ENCODE data around the gene TREX2.

Gene TREX2

DNA sequence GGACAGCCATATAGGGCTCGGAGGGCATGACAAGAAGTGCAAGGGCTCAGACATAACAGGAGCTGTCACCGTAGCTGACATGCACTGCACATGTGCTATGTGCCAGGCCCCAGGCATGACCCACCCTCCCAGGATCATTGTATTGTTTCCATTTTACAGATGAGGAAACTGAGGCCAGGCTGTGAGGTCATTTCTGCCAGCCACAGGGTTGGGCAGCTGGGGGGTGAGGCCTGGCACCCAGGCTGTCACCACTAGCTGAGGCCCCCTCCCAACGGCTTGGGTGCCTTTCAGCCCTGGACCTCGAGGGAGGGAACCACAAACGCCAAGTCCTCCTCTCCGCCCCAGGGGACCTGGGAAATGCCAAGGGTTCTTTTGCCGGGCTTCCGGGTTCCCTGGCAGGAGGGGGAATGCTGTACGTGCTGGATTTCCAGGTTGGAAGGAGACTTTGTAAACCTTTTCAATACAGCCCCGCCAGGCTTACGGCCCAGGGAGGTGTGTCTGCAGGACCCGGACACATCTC, 12.6 kb downstream of the TREX2 start:
- FAIRE-seq = no peak

DNA sequence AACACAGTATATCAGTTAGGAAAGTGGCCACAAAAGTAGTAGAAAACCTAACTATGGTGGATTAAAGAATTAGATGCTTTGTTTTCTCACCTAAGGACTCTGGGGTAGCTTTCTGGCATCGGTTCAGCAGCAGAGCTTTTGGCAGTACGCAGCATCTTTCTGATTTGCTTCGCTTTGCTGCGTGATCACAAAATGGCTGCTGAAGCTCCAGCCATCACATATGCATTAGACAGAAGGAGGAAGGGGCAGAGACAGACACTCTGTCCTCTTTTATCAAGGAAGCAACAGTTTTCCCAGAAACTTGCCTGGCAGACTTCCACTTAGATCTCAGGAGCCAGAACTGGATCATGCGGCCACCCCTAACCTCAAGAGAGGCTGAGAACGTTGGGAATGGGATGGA, 15.1 kb downstream of the TREX2 start:
- FAIRE-seq = no peak

DNA sequence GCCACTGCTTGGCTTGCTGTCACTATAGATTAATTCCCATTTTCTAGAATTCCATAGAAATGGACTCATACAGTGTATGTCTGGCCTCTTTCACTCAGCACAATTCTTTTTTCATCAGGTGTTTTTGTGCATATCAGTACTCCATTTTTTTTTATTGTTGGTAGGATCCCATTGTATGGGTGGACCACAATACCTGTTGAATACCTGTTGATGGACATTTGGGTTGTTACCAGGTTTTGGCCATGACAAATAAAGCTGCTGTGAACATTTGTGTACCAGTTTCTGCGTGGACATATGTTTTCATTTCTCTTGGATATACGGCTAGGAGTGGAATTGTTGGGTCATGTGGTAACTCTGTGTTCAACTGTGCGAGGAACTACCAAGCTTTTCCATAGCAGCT, 19.7 kb downstream of the TREX2 start:
- FAIRE-seq = no peak

DNA sequence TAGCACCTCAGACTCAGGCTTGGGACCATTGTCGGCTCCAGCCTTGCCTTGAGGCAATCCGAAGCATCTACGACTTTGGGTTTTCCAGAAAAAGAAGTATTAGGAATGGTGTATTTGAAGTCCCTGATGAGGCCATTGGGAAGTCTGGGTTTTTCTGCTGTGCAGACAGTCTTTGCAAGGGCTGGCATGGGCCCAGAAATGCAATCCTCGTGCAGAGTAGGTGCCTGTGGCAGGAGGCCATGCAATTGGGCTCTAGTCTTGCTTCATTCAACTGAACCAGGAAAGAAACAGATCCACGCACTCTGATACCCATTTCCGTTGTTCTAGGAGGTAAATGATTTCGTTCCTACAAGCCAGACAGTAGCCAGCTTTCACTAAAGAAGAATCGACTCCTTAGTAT, 22.2 kb downstream of the TREX2 start:
- FAIRE-seq = no peak

DNA sequence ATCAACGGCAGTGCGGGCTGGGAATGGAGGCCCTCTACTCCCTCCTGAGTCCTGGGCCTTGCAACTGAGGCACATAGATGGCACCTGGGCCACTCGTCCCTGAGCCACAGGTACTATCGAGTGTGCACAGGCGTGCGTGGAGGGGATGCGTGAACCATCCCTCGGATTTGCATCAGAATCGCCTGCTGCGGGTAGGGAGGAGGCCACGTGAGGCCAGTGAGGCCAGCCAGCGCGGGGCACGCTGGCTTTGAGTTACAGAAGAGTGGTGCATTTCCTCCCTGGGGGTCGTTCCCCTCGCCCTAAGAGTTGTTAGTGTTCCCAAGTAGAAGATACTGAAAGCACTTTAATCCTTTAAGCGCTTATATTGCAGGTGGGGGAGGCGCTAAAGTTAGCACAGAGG, 24.0 kb downstream of the TREX2 start:
- no peak for FAIRE-seq

DNA sequence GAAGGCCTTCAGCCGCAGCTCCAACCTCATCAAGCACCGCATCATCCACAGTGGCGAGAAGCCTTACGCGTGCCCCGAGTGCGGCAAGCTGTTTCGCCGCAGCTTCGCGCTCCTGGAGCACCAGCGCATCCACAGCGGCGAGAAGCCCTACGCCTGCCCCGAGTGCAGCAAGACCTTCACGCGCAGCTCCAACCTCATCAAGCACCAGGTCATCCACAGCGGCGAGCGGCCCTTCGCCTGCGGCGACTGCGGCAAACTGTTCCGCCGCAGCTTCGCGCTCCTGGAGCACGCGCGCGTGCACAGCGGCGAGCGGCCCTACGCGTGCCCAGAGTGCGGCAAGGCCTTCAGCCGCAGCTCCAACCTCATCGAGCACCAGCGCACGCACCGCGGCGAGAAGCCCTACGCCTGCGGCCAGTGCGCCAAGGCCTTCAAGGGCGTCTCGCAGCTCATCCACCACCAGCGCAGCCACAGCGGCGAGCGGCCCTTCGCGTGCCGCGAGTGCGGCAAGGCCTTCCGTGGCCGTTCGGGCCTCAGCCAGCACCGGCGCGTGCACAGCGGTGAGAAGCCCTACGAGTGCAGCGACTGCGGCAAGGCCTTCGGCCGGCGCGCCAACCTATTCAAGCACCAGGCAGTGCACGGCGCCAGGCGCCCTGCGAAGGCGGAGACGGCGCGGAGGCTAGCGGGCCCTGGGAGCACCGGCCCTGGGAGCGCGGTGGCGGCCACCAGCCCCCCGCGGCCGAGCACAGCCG, 24.8 kb downstream of the TREX2 start:
- FAIRE-seq = no peak

DNA sequence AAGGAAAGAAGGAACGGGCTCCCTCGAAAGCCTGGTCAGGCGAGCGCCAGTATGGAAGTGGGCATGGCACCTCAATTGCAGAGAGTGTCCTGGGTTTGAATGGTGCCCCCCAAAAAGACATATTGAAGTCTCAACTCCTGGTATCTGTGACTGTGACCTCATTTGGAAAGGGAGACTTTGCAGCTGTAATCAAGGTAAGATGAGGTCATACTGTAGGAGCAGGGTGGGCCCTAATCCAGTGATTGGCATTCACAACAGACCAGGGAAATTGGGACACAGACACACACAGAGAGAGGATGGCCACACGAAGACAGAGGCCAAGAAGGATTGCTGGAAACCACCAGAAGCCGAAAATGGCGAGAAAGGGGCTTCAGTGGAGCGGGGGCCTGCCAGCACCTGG, 28.2 kb downstream of the TREX2 start:
- no peak for FAIRE-seq

DNA sequence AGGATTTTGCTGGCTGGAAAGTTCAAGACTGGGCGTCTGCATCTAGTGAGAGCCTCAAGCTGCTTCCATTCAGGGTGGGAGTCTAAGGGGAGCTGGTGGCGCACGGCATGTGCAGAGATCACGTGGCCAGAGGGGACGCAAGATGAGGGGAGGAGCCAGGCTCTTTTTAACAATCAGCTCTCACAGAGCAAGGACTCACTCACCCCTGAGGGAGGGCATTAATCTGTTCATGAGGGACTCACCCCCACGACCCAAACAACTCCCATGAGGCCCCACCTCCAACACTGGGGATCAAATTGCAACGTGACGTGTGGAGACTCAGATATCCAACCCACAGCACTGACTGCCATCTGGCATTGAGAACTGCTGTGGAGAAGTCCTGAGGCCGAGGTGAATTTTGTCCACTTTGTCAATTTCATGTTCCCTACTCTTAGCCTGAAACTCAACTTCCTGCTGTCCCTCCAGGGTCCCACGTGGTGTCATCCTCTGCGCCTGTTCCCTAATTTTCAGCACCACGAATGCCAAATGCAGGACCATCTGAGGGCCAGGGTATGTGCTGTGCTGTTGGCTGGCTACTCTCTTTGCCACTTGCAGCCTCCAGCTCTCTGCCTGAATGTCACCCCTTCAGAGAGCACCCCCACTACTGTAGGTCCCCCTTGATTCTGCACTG, 28.9 kb downstream of the TREX2 start:
- no peak for FAIRE-seq

DNA sequence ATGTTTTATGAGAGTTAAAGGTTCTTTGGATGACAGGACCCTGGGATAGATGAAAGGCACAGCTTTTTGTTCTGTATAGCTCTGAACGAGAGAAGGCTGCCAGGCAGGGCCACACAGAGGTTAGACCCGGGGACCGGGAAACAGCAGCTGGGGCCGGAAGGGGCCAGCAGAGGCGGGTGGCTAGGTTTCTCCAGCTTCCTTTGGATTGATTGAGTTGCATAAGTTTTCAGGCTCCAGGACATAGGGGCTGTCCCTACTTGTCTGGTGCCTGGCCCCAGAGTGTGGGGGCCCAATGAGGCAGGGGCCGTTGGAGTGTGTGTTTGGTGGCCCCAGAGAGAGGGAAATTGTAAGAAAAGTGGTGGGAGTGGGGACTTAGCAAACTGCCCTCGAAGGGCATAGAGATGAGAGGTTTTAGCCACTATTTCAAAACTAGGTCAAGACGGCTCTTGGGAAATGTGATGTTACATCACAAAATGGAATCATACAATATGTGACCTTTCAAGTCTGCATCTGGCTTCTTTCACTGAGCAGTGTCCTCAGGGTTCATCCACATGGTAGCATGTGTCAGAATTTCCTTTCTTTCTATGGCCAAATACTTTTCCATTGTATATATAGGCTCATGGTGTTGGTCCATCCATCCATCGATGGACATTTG, 30.9 kb downstream of the TREX2 start:
- FAIRE-seq = no peak

DNA sequence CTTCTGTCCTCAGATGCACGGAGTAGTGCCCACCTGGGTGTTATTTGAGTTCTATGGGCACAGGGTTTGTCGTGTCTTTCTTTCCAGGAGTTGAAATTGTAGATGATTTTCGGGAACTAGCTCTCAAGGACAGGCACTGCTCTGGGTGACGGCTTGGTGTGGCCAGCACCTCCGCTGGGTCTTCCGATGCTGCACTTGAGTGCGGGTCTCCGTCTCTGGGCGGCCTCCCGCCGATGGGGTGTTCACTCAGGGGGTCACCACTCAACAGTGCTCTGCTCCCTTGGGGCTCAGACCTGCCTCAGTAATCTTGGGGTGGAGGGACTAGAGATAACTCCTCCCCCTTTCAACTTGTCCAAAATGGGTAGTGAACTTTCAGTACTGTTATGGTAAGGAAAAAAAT, 32.1 kb downstream of the TREX2 start:
- no peak for FAIRE-seq

DNA sequence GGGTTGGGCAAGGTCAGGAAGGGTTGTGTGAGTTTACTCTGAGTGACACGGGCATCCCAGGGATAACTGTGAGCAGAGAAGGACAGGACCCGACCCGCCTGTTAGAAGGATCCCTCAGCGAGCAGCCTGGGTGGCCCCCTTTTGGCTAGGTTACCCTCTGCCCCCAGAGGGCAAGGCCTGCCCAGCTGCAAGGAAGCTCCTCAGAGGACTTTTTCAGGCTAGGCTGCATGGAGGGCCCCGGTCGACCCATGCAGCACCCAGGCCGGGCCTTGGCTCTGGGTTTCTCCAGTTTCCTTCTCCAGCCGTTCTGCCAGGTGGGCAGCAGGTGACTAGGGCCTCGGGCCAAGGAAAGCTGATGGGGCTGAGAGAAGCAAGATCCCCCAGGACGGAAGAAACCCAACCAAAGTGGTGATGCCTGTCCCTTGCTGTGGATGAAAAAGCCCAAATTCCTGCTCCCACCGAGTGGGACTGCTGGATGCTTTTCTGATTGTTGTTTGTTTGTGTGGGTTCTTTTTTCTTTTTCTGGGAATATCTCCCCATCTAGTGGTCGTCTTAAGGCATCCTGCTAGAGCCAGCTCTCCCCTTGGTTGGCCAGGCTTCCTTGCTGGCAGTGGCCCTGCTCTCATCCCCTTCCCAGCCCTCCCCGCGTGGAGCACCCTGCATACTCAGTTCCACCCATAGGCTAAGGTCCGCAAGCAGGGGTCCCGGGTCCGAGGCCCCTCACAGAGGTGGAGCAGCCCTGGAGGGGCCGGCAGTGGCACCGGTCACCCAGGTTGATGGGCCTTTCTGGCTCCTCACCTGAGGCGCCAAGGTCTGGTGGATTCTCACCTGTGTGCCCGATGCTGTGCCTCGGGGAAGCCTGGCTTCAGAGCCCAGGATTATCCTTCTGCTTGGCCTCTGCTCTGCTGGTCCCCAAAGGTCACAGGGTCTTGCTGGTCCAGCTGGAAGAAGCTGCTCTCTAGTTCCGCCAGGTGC, 32.8 kb downstream of the TREX2 start:
- FAIRE-seq = no peak

DNA sequence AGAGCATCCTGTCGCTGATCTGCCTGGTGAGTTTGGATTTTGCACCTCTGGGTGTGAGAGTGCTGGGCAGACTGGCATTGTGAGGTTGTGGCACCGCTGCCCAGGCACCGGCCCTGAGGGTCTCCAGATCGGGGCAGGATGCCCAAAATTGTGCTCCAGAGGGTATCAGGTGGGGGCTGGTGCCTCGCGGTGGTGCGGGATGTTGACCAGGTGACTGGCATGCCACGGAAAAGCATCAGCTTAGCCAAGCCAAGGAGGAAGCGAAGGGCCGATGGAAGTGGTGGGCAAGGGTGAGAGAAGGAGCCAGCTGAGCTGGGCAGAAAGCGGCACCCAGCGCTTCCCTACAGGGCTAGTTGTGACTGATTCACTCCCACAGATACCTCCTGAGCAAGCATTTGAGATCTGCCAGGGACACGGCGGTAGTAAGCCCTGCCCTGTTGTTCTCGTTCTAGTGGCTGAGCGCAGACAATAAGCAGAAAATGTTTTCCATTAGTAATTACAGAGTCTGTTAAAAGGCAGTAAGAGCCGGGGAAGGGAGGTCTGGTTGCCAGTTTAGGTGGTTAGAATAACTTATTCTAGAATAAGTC, 33.8 kb downstream of the TREX2 start:
- FAIRE-seq = no peak

DNA sequence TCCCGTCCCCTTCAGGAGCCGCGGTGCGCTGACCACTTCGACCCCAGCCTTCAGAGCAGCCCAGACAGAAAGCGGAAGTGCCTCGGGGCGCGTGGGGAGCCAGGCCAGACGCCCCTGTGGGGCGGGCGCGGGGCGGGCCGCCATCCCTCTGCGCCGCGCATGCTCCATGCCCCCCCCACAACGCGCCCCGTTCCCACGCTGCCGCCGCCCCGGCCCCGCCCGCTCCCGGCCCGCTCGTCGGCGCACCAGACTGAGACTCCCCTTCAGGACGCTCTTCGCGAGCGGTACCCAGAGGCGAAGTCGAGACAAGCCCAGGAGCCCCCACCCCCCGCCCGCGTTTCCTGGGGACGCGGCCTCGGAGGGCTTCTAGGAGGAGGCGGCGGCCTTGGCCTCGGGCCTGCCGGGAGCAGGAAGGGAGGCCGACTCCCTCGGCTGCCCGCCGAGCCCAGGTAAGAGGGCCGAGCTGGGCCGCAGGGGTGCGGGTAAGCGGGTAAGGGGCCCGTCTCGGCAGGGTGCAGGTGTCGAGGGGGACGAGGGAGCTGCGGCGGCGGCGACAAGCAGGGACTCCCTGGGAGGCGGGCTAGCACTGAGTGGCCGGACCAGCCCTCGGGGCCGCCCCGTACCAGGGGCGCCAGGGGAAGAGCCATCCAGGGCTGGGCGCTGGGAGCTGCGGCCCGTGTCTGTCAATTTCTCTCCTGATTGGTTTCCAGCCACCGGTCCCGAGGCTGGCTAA, 34.4 kb downstream of the TREX2 start, which contains the start of gene ZFP92:
Gene ZFP92, plus strand, starts transcription at position 218 of the 733 bp plus-strand sequence. CDS start 6,851 bp downstream, outside the sequence.
- FAIRE-seq = no peak

DNA sequence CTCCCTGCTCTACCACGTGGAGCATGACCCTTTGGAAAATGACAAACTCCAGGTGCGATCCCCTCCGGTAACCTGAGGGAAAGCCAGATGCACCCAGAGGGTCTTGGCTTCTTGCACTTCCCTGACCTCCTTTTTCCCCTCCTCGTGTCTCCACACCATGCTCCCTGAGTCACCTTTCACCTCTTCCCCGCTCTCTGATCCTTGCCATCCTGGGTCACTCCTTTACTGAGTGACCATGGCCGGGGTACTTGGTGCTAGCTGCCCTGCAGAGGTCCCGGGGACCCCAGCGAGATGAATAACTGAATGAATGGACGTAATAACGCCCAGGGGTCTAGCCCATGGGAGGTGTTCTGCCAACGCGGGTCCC, 35.0 kb downstream of the TREX2 start:
- no peak for FAIRE-seq

DNA sequence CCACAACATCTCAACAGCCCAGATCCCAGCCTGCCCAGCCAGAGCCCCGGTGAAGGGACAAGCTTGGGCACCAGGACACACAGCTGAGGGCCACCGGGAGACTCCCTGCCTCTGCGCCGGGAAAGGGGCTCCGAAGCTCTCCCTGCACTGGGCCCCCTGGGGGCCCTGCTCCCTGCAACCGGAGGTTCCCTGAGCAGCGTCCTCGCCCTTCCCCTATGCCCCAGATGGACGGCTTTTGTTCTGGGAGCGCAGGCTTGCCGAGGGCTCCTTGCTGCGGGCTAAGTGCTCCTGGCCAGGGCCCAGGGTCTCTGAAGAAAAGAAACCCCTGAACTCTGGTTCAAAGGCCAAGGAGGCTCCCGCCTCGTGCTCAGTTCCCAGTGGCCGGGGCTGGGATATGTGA, 35.5 kb downstream of the TREX2 start:
- no peak for FAIRE-seq

DNA sequence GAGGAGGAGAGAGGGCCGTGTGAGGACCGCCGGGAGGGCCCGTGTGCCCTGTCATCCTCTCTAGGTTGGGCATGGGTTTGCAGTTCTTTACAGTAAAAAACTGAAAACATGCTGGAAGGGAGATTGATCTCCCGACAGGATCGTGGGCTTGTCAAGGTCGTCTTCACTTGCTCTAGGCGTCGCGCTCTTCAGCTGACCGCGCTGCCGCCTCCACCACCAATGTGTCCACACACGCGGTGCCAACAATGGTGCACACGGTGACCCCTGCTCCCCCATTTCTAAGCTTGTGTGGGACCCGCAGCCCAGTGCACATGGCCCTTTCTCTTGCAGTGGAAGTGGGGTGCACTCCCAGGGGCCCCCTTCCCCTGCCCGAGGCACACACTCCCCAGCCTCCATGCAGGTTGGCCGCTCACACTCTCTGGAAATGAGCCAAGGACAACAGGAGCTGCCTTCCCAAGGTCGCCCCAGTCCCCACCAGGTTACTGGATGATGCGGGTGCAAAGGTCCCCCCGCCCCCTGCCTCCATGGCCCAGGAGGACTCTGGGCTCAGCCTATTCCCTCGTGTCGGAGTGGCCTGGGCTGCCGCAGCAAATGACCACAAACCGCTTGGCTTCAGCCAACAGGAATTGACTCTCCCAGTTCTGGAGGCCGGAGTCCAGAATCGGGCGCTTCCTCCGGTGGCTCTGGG, 36.3 kb downstream of the TREX2 start:
- FAIRE-seq = no peak

DNA sequence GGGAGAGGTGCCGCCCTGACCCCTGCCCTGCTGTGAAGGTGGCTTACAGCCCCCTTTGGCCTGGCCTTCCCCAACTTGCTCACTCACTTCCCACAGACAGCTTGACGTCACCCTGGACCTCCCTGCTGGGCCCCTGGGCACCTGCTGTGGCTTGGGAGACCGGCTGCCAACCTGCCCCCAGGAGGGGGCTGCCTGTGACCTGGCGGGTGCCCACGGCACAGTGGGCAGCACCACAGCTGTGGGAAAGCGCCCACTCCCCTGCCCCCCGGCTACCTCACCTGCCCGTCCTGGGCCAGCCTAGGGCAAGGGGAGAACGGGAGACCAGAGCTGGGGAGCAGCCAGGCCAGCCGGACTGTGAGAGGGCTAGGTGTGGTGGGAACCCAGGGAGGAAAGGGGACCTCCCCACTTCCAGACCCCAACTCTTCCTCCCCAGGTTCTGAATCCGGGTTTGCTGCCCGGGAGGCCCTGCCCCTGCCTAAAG, 36.9 kb downstream of the TREX2 start:
- FAIRE-seq = no peak

DNA sequence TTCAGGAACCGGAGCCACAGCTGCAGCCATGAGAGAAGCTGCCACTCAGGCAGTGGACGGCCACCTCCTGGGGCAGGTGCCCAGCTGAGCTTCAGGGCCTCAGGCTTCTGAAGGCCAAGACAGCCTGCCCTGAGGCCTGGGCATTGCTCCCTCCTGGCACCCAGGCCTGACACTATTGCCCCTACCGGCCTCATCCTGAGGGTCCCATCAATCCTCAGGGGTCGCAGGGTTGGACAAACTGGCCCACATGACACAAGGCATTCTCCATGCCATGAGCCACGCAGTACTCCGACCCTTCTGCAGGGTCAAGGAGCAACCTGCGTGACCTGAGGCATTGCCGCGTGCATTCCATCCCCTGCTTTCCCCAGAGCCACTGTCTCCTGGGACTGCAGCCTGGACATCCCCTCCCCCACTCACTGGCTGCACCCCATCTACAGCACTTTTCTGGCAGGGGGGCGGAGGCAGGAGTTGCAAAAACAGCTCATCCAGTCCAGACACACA, 37.6 kb downstream of the TREX2 start:
- no peak for FAIRE-seq

DNA sequence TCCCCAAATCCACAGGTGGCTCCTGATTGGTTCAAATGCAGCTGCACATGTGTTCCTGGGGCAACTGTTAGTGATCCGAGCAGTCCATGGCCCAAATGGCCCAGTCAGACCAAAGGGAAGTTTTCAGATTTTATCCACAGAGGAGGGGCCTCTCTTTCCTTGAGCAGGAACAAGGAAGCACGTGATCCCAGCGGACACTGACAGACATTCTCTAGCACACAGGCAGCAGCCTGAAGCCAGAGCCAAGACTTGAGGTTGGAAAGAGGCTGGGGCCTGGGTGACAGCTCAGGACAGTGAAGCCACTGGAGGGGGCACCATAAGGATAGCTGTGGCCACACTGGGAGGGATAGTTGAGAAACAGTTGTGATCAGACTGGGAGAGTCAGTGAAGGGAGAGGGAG, 38.1 kb downstream of the TREX2 start:
- no peak for FAIRE-seq

DNA sequence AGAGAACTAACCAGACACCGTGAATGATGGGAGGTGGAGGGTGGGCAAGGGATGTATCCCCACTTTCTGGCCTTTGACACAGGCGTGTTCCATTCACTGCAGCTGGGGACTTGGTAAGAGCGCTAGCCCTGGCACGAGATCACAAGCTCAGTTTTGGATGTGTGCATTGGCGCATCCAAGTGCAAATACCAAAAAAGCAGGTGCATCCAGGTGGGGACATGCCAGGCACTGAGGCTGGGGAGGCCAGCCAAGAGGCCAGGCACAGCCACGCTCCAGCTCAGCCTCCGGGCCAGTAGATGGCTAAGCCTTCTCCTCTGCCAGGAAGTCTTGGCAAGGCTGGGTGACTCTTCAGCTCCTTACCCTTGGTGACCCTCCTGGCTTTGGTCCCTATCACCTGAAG, 39.0 kb downstream of the TREX2 start:
- FAIRE-seq = no peak

DNA sequence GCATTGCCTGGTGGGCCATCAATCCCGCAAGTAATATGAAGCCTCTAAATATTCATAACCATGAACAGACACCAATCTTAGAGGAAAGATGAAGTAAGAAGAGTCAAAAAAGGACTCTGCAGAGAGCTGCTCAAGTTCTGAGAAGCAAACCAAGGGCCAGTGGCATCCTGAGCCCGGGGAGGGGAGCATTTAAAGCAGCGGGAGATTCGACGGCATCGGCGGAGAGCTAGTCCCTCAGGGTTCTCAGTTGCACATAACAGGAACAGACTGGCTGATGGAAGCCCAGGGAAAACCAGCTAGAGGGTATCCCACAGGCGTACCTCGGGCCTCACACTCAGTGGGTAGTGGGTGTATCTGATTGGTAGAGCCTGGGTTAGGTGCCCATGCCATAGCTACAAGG, 39.8 kb downstream of the TREX2 start:
- FAIRE-seq = no peak
